Transverse colon (tissue), 4 donors: ENCODE results near the gene CDKAL1. TPM values are rescaled to one million over a fixed set of nuclear protein-coding genes. Genes with fewer than 3 reads are reported as not detected.

Source experiments
- DNase-seq: peaks from one replicate; pipeline ENCODE4 v3.0.0-alpha.2; 2019
- H3K27ac ChIP-seq, 4 donors: fragments of 200-600 bp; sonication (generic); 2 replicates each; pipeline ENCODE4 v1.5.1; 2016 to 2018; ENCODE audit warnings: inconsistent platforms in 4 of 4
- H3K27me3 ChIP-seq: fragments of 200-600 bp; sonication (generic); 2 replicates; pipeline ENCODE4 v1.5.1; 2017; ENCODE audit warnings: inconsistent platforms
- H3K36me3 ChIP-seq, 4 donors: fragments of 200-600 bp; sonication (generic); 2 replicates each; pipeline ENCODE4 v1.5.1; 2017 to 2019; ENCODE audit warnings: inconsistent platforms in 4 of 4
- H3K4me1 ChIP-seq, 4 donors: fragments of 200-600 bp; sonication (generic); 2 replicates each; pipeline ENCODE4 v1.5.1; 2017 to 2020; ENCODE audit warnings: inconsistent platforms in 4 of 4
- H3K4me3 ChIP-seq, 4 donors: fragments of 200-600 bp; sonication (generic); 1 replicate in 1 of 4; 2 replicates in 3 of 4; pipeline versions ENCODE4 v1.5.1 to v1.6.1; 2017 to 2019; ENCODE audit warnings: inconsistent platforms in 4 of 4
- H3K9me3 ChIP-seq, 2 donors: fragments of 200-600 bp; sonication (generic); 2 replicates each; pipeline ENCODE4 v1.5.1; 2017 to 2019; ENCODE audit warnings: inconsistent platforms in 2 of 2
- EP300 ChIP-seq: sonication (generic); formaldehyde crosslinking; IDR thresholded peaks from one replicate; pipeline ENCODE4 v1.6.1; 2017; ENCODE audit warnings: antibody characterized with exemption, low read depth
- POLR2A ChIP-seq: fragments of 450-650 bp; IDR thresholded peaks from one replicate; pipeline ENCODE4 v1.6.1; 2016; ENCODE audit warnings: antibody characterized with exemption, mild to moderate bottlenecking, moderate library complexity
- POLR2AphosphoS5 ChIP-seq, 3 donors: sonication (generic); formaldehyde crosslinking; IDR thresholded peaks; one replicate each; pipeline ENCODE4 v1.6.1; 2016; ENCODE audit warnings: antibody characterized with exemption in 3 of 3
- WGBS, 2 donors: methylation state at CpG; one replicate each; pipeline ENCODE4 v1.1.5; 2018; ENCODE audit warnings: low coverage in 1 of 2; 5-methylcytosine and 5-hydroxymethylcytosine counted together
- in situ Hi-C, 4 donors: fragments of 200-750 bp; cut with MboI; loops; one replicate each; pipeline versions ENCODE4 v1.15.0 to v1.15.1; 2017; ENCODE audit warnings: low sequenced_read_pairs in 3 of 4, low pct_ligation_motif_present in 1 of 4, low pct_unique_long_range_greater_than_20kb in 1 of 4
- intact Hi-C: fragments of 100-400 bp; cut with DNase I; formaldehyde crosslinking; loops from one replicate; pipeline ENCODE4 v1.15.1; 2023; ENCODE audit warnings: low total_unique reads
- total RNA-seq, 4 donors: library from RNA; depleted of rRNA; stranded (reverse); fragments of >200 nt; gene quantifications; one replicate each; pipeline ENCODE4 v1.1.0, GENCODE V29; 2016
- TF ChIP-seq, protein P1 (sequence below), 5 experiments: fragments of 200-600 bp in 3 of 5; fragments of 450-650 bp in 2 of 5; sonication (generic) in 3 of 5; IDR thresholded peaks; 1 replicate in 2 of 5; 2 replicates in 3 of 5; pipeline ENCODE4 v1.5.1; 2016 to 2017; ENCODE audit warnings: antibody characterized with exemption in 5 of 5, inconsistent platforms in 3 of 5, mild to moderate bottlenecking in 2 of 5, moderate library complexity in 1 of 5

Gene CDKAL1
- total RNA-seq, 4 donors from 2014 or later, result 4.8 to 21.7 (median 12.5) TPM

- Histone ChIP-seq H3K27me3 (no peaks in the 10 kb centered on the region), H3K36me3 (no peaks in the 10 kb centered on the region), H3K4me3 (no peak overlapping the region), H3K9me3 (no peaks in the 10 kb centered on the region), H3K27ac (no peak overlapping the region), H3K4me1 (no peaks in the 10 kb centered on the region)
- WGBS, 2 donors, result 76 to 100% methylated on average over 1 to 3 of the region's 3 CpGs
- DNase-seq, result no peak
- intact Hi-C loops, result no loop called here
- in situ Hi-C loops, result no loop called here
- TF ChIP-seq, protein P1, sequence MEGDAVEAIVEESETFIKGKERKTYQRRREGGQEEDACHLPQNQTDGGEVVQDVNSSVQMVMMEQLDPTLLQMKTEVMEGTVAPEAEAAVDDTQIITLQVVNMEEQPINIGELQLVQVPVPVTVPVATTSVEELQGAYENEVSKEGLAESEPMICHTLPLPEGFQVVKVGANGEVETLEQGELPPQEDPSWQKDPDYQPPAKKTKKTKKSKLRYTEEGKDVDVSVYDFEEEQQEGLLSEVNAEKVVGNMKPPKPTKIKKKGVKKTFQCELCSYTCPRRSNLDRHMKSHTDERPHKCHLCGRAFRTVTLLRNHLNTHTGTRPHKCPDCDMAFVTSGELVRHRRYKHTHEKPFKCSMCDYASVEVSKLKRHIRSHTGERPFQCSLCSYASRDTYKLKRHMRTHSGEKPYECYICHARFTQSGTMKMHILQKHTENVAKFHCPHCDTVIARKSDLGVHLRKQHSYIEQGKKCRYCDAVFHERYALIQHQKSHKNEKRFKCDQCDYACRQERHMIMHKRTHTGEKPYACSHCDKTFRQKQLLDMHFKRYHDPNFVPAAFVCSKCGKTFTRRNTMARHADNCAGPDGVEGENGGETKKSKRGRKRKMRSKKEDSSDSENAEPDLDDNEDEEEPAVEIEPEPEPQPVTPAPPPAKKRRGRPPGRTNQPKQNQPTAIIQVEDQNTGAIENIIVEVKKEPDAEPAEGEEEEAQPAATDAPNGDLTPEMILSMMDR (IDR thresholded peaks at IDR 0.05), result no peak
- TF ChIP-seq EP300 (no peak), POLR2AphosphoS5 (IDR thresholded peaks at IDR 0.05) (no peak), POLR2A (no peak)
These were observed 198.6 kb downstream of the CDKAL1 start for GRCh38 chr6:20732896-20733295.

GRCh38 chr6:20737912-20738311 is 203.7 kb downstream of the CDKAL1 start:
- no peak for DNase-seq
- in situ Hi-C loops, result no loop called here
- Histone ChIP-seq H3K9me3 (no peaks in the 10 kb centered on the region), H3K4me3 (no peak overlapping the region), H3K4me1 (no peaks in the 10 kb centered on the region), H3K36me3 (peaks cover 0 to 17% (median 0%) of the 10 kb centered on the region in 4 donors), H3K27me3 (no peaks in the 10 kb centered on the region), H3K27ac (no peak overlapping the region)
- intact Hi-C loops, result no loop called here
- 90 to 94% methylated on average over 3 of the region's 3 CpGs for WGBS, 2 donors
- TF ChIP-seq POLR2AphosphoS5 (IDR thresholded peaks at IDR 0.05) (no peak), EP300 (no peak), POLR2A (no peak)
- TF ChIP-seq, protein P1 (IDR thresholded peaks at IDR 0.05), result no peak

- no peaks in the 10 kb centered on the region for H3K4me1 ChIP-seq
- intact Hi-C loops, result no loop called here
- in situ Hi-C loops, result no loop called here
- no peak for DNase-seq
- WGBS, 2 donors, result 94 to 98% methylated on average over 4 of the region's 4 CpGs
- no peak overlapping the region for H3K4me3 ChIP-seq
- H3K27me3 ChIP-seq, result no peaks in the 10 kb centered on the region
- no peaks in the 10 kb centered on the region for H3K9me3 ChIP-seq
- H3K27ac ChIP-seq, result no peak overlapping the region
- TF ChIP-seq EP300, result no peak
- TF ChIP-seq, protein P1 (IDR thresholded peaks at IDR 0.05), result no peak
- TF ChIP-seq POLR2A, result no peak
- H3K36me3 ChIP-seq, result peaks cover 0 to 17% (median 0%) of the 10 kb centered on the region in 4 donors
These were observed 205.8 kb downstream of the CDKAL1 start for GRCh38 chr6:20740088-20740487.

- Histone ChIP-seq H3K4me1 (no peaks in the 10 kb centered on the region), H3K36me3 (peaks cover 0 to 17% (median 0%) of the 10 kb centered on the region in 4 donors), H3K27me3 (no peaks in the 10 kb centered on the region), H3K27ac (no peak overlapping the region), H3K4me3 (no peak overlapping the region), H3K9me3 (no peaks in the 10 kb centered on the region)
- in situ Hi-C loops (no loop called here), intact Hi-C loops (no loop called here)
- WGBS, 2 donors, result 87 to 88% methylated on average over 4 of the region's 4 CpGs
- TF ChIP-seq EP300 (no peak), POLR2A (no peak), POLR2AphosphoS5 (IDR thresholded peaks at IDR 0.05) (no peak)
- TF ChIP-seq, protein P1 (IDR thresholded peaks at IDR 0.05), result no peak
- no peak for DNase-seq
These were observed 206.5 kb downstream of the CDKAL1 start for GRCh38 chr6:20740727-20741126.
